K562 (cell line): ENCODE measurements around the gene GPR152. TPM values are rescaled to one million over a fixed set of nuclear protein-coding genes. Genes with fewer than 3 reads are reported as not detected.

Experiments used
- CBX2 ChIP-seq: fragments of 200-600 bp; sonication (generic); IDR thresholded peaks from one replicate; pipeline ENCODE4 v1.6.1; 2012; ENCODE audit warnings: mild to moderate bottlenecking, low read length, inconsistent platforms; ENCODE audit not compliant: insufficient read depth, poor library complexity, severe bottlenecking
- CXXC5 ChIP-seq: fragments of 250-450 bp; sonication (Bioruptor Pico); IDR thresholded peaks from 2 replicates; pipeline ENCODE4 v1.8.0; 2022; ENCODE audit warnings: inconsistent platforms, mild to moderate bottlenecking, moderate library complexity
- FOXP1 ChIP-seq: sonication (generic); formaldehyde crosslinking; IDR thresholded peaks from 2 replicates; pipeline ENCODE4 v1.8.0; 2022; ENCODE audit warnings: mild to moderate bottlenecking, missing genetic modification reagents
- GATAD2B ChIP-seq: fragments of 450-650 bp; IDR thresholded peaks from 2 replicates; pipeline ENCODE4 v1.6.1; 2017; ENCODE audit warnings: mild to moderate bottlenecking, borderline replicate concordance
- LCOR ChIP-seq: sonication (generic); formaldehyde crosslinking; IDR thresholded peaks from 2 replicates; pipeline ENCODE4 v1.8.0; 2022; ENCODE audit warnings: mild to moderate bottlenecking, missing genetic modification reagents
- MYC ChIP-seq, 2 experiments: fragments of 250-450 bp in 1 of 2; sonication (Bioruptor Pico) in 1 of 2; IDR thresholded peaks; 2 replicates each; pipeline versions ENCODE4 v1.5.1 to v1.6.1; 2012 to 2021; ENCODE audit warnings: low read depth in 2 of 2, borderline replicate concordance in 1 of 2, improper control_type of control experiment in 1 of 2, low read length in 1 of 2, mild to moderate bottlenecking in 1 of 2, moderate library complexity in 1 of 2
- NR2C2 ChIP-seq, 2 experiments: fragments of 200-800 bp in 1 of 2; sonication (Bioruptor generic) in 1 of 2; sonication (generic) in 1 of 2; formaldehyde crosslinking in 1 of 2; IDR thresholded peaks; 2 replicates each; pipeline versions ENCODE4 v1.6.1 to v1.8.0; 2016 to 2022; ENCODE audit warnings: mild to moderate bottlenecking in 1 of 2, missing compliant biosample characterization in 1 of 2, missing genetic modification characterization in 1 of 2, missing genetic modification reagents in 1 of 2
- PHB2 ChIP-seq: fragments of 450-650 bp; IDR thresholded peaks from 2 replicates; pipeline ENCODE4 v1.6.1; 2017; ENCODE audit warnings: low read depth
- PML ChIP-seq: IDR thresholded peaks from 2 replicates; pipeline ENCODE4 v1.6.1; 2012; ENCODE audit warnings: low read length, inconsistent platforms
- RB1 ChIP-seq: fragments of 450-650 bp; IDR thresholded peaks from 2 replicates; pipeline ENCODE4 v1.6.1; 2017; ENCODE audit warnings: low read depth, mild to moderate bottlenecking
- SIRT6 ChIP-seq: IDR thresholded peaks from one replicate; pipeline ENCODE4 v1.6.1; 2012; ENCODE audit warnings: low read depth, mild to moderate bottlenecking, control low read depth, inconsistent platforms, low read length, moderate library complexity
- SUPT5H ChIP-seq: fragments of 450-650 bp; IDR thresholded peaks from 2 replicates; pipeline ENCODE4 v1.6.1; 2016
- TAF7 ChIP-seq: fragments of 450-650 bp; IDR thresholded peaks from 2 replicates; pipeline ENCODE4 v1.6.1; 2016; ENCODE audit warnings: missing genetic modification characterization, missing compliant biosample characterization
- VEZF1 ChIP-seq: fragments of 200-800 bp; sonication (Bioruptor generic); IDR thresholded peaks from 2 replicates; pipeline ENCODE4 v1.6.1; 2017; ENCODE audit warnings: missing genetic modification characterization, missing compliant biosample characterization
- YY1 ChIP-seq, 3 experiments: IDR thresholded peaks; 2 replicates each; pipeline ENCODE4 v1.6.1; 2011; ENCODE audit warnings: low read length in 2 of 3, mild to moderate bottlenecking in 2 of 3, moderate library complexity in 2 of 3, borderline replicate concordance in 1 of 3, control low read depth in 1 of 3, low read depth in 1 of 3; ENCODE audit not compliant: insufficient read depth in 3 of 3, insufficient replicate concordance in 2 of 3, control insufficient read depth in 1 of 3, insufficient read length in 1 of 3; ENCODE audit errors: extremely low read depth in 1 of 3
- ZBED1 ChIP-seq: IDR thresholded peaks from 2 replicates; pipeline ENCODE4 v1.6.1; 2014
- ZBTB7A ChIP-seq: IDR thresholded peaks from 2 replicates; pipeline ENCODE4 v1.6.1; 2011; ENCODE audit warnings: low read depth, mild to moderate bottlenecking, low read length, moderate library complexity, borderline replicate concordance; ENCODE audit not compliant: control insufficient read depth
- ZFX ChIP-seq: sonication (generic); formaldehyde crosslinking; IDR thresholded peaks from 2 replicates; pipeline ENCODE4 v1.8.0; 2022; ENCODE audit warnings: mild to moderate bottlenecking, missing genetic modification reagents, moderate library complexity
- ZNF395 ChIP-seq: fragments of 200-800 bp; sonication (Bioruptor generic); IDR thresholded peaks from 2 replicates; pipeline ENCODE4 v1.6.1; 2017; ENCODE audit warnings: missing genetic modification characterization, missing compliant biosample characterization
- ZNF511 ChIP-seq: sonication (generic); formaldehyde crosslinking; IDR thresholded peaks from 2 replicates; pipeline ENCODE4 v1.8.0; 2022; ENCODE audit warnings: mild to moderate bottlenecking, missing genetic modification reagents
- ZNF583 ChIP-seq: fragments of 250-450 bp; sonication (Bioruptor Pico); IDR thresholded peaks from 2 replicates; pipeline ENCODE4 v1.4.0; 2020
- polyA plus RNA-seq, 8 experiments: library from polyadenylated mRNA; depleted of rRNA in 4 of 8; stranded (reverse) in 5 of 8; unstranded in 3 of 8; fragments of >200 nt; fragmentation: Nextera tagmentation in 2 of 8; fragmentation: Illumina TruSeq in 1 of 8; extraction: Ambion mirVana in 2 of 8; extraction: Trizol in 1 of 8; gene quantifications; 2 replicates each; pipeline versions ENCODE4 v1.2.1 to v1.2.3, GENCODE V29; 2011 to 2014; ENCODE audit warnings: inconsistent platforms in 1 of 8, missing spikeins in 1 of 8
- total RNA-seq, 7 experiments: library from RNA; depleted of rRNA in 6 of 7; stranded (reverse); fragments of >200 nt in 6 of 7; fragmentation: Illumina TruSeq in 2 of 7; extraction: Trizol in 2 of 7; gene quantifications; 2 replicates each; pipeline versions ENCODE4 v1.2.1 to v1.2.3, GENCODE V29; 2011 to 2021; ENCODE audit warnings: low replicate concordance in 1 of 7

Gene GPR152
- total and polyA plus RNA-seq, 9 of the 15 experiments (the other 6 are each of a cell fraction or from before 2014, with no cell fraction given): not detected

GRCh38 chr11:67468759-67469507, 16.4 kb upstream of the GPR152 start, which contains the start of gene TMEM134 (continued):
- TF ChIP-seq PML (peak; percentile 73; the same call in 1 of the 2 replicates), ZBED1 (0 out of 2 replicates have a peak, but pooled peaks have one; percentile 37), CXXC5 (peak; percentile 70), ZFX (peak; percentile 60; the same call in 1 of the 2 replicates), GATAD2B (no peak; the same call in 1 of the 2 replicates), CBX2 (no peak), NR2C2 (CRISPR knock-in tag; IDR thresholded peaks at IDR 0.05) (no peak), NR2C2 (tag; IDR thresholded peaks at IDR 0.05) (0 out of 2 replicates have a peak, but pooled peaks have one; percentile 35), ZBTB7A (peak; percentile 98), SIRT6 (no peak), FOXP1 (CRISPR knock-in tag) (peak; percentile 42; the same call in 1 of the 2 replicates), ZNF395 (no peak), PHB2 (no peak), VEZF1 (CRISPR knock-in tag) (peak; percentile 86), TAF7 (tag) (0 out of 2 replicates have a peak, but pooled peaks have one; percentile 59), SUPT5H (peak; percentile 79; the same call in 1 of the 2 replicates), ZNF511 (CRISPR knock-in tag) (peak; percentile 38; the same call in 1 of the 2 replicates), RB1 (peak; percentile 82), MYC (IDR thresholded peaks at IDR 0.05; ENCODE audit: low read depth, low read length) (peak; percentile 73), MYC (CRISPR knock-in tag; IDR thresholded peaks at IDR 0.05; ENCODE audit: borderline replicate concordance, low read depth) (peak; percentile 59; the same call in 1 of the 2 replicates), YY1 (IDR thresholded peaks at IDR 0.05; ENCODE audit: borderline replicate concordance in 1 of 3, control insufficient read depth in 1 of 3, extremely low read depth in 1 of 3, insufficient read depth in 3 of 3, insufficient read length in 1 of 3, insufficient replicate concordance in 2 of 3, low read depth in 1 of 3, low read length in 2 of 3) (peak; percentile 56 to 92 (median 90)), ZNF583 (CRISPR knock-in tag) (0 out of 2 replicates have a peak, but pooled peaks have one; percentile 17), LCOR (peak; percentile 61; the same call in 1 of the 2 replicates)
